ENCODE results near the gene C1orf52.

The C1orf52 gene

DNA sequence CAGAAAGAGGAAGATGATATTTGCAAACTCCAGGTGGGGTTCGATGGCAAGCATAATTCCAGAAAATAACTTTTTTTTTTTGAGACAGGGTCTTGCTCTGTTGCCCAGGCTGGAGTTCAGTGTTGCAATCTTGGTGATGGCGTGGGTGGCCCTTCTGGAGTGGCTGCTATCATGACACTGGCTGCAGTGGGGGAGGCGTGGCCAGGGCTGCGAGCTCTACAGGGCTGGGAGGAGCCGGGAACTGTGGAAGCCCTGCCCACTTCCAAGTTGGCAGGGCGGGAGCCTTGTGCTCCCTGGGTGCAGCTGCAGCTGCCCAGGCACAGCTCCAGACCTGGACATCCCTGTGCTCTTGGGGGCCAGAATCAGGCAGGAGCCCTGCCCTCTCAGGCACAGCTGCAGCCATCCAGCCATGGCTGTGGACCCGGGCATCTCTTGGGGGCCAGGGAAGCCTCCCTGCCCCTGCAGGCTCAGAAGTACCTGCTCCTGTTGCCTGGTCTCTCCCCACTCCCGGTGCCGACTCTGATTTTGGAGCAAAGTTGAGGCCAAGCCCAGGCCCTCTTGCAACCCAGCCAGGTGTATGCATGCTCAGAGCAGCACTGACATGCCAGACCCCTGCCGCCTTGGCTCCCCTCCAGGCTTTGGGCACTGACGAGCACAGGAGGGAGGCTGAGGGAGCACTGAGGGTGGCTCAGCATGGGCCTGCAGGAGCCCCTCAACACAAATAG, 24.2 kb upstream of the C1orf52 start:
- no peak overlapping the region for H2AFZ ChIP-seq (ENCODE audit: low read length)
- no peaks in the 10 kb centered on the region for H3K27me3 ChIP-seq (replicated peaks; ENCODE audit: insufficient read depth, low read length)
- no peaks in the 10 kb centered on the region for H3K36me3 ChIP-seq (replicated peaks; ENCODE audit: insufficient read depth, low read length)
- no peaks in the 10 kb centered on the region for H4K20me1 ChIP-seq (ENCODE audit: insufficient read depth, low read length)
- H3K9me3 ChIP-seq (replicated peaks; ENCODE audit: insufficient read depth, low read length): no peaks in the 10 kb centered on the region
- no peak overlapping the region for H3K27ac ChIP-seq (ENCODE audit: low read length)
- no peak for DNase-seq
- no peaks in the 10 kb centered on the region for H3K4me1 ChIP-seq (ENCODE audit: low read length)
- H3K4me2 ChIP-seq (ENCODE audit: low read depth, low read length): no peak overlapping the region
- H3K9me2 ChIP-seq (replicated peaks; ENCODE audit: insufficient read depth, low read length): no peaks in the 10 kb centered on the region
- TF ChIP-seq, protein P1, sequence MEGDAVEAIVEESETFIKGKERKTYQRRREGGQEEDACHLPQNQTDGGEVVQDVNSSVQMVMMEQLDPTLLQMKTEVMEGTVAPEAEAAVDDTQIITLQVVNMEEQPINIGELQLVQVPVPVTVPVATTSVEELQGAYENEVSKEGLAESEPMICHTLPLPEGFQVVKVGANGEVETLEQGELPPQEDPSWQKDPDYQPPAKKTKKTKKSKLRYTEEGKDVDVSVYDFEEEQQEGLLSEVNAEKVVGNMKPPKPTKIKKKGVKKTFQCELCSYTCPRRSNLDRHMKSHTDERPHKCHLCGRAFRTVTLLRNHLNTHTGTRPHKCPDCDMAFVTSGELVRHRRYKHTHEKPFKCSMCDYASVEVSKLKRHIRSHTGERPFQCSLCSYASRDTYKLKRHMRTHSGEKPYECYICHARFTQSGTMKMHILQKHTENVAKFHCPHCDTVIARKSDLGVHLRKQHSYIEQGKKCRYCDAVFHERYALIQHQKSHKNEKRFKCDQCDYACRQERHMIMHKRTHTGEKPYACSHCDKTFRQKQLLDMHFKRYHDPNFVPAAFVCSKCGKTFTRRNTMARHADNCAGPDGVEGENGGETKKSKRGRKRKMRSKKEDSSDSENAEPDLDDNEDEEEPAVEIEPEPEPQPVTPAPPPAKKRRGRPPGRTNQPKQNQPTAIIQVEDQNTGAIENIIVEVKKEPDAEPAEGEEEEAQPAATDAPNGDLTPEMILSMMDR (IDR thresholded peaks at IDR 0.05; ENCODE audit: low read length): no peak
- TF ChIP-seq EZH2phosphoT487 (IDR thresholded peaks at IDR 0.05; ENCODE audit: low read length): no peak
- TF ChIP-seq EZH2 (optimal IDR thresholded peaks at IDR 0.05; ENCODE audit: low read depth, low read length): no peak
- H3K4me3 ChIP-seq (ENCODE audit: low read length): no peak overlapping the region
- no peaks in the 10 kb centered on the region for H3K79me2 ChIP-seq (ENCODE audit: low read length)
- no peaks in the 10 kb centered on the region for H3F3A ChIP-seq (ENCODE audit: insufficient read depth, low read length)
- no peak overlapping the region for H3K9ac ChIP-seq (ENCODE audit: low read length)

DNA sequence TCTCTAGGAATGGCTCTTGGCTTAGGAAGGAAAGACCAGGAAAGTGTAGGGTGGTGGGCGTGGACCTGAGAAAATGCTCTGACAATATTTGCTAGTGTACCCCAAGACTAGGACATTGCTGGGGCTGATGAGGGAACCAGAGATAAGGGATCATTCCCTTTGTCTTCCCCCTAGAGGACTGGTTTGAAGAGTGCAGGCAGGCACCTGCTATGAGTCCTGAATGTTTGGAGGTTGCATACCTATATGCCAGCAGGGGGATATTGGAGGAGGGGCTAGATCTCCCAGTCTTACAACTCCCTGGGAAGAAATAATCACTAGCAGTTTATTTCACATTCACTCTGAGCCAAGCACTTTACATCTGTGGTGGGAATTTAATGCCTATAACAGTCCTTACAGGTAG, 23.0 kb upstream of the C1orf52 start:
- Histone ChIP-seq H3K79me2 (ENCODE audit: low read length) (no peaks in the 10 kb centered on the region), H3K4me1 (ENCODE audit: low read length) (no peaks in the 10 kb centered on the region), H3K36me3 (replicated peaks; ENCODE audit: insufficient read depth, low read length) (no peaks in the 10 kb centered on the region), H4K20me1 (ENCODE audit: insufficient read depth, low read length) (no peaks in the 10 kb centered on the region), H3K9me2 (replicated peaks; ENCODE audit: insufficient read depth, low read length) (no peaks in the 10 kb centered on the region), H3K9ac (ENCODE audit: low read length) (no peak overlapping the region), H3K27ac (ENCODE audit: low read length) (no peak overlapping the region), H2AFZ (ENCODE audit: low read length) (no peak overlapping the region), H3F3A (ENCODE audit: insufficient read depth, low read length) (no peaks in the 10 kb centered on the region), H3K9me3 (replicated peaks; ENCODE audit: insufficient read depth, low read length) (no peaks in the 10 kb centered on the region), H3K27me3 (replicated peaks; ENCODE audit: insufficient read depth, low read length) (no peaks in the 10 kb centered on the region), H3K4me3 (ENCODE audit: low read length) (no peak overlapping the region), H3K4me2 (ENCODE audit: low read depth, low read length) (no peak overlapping the region)
- DNase-seq: no peak
- TF ChIP-seq EZH2phosphoT487 (IDR thresholded peaks at IDR 0.05; ENCODE audit: low read length) (no peak), EZH2 (optimal IDR thresholded peaks at IDR 0.05; ENCODE audit: low read depth, low read length) (no peak)
- TF ChIP-seq, protein P1 (IDR thresholded peaks at IDR 0.05; ENCODE audit: low read length): peak; percentile 22

DNA sequence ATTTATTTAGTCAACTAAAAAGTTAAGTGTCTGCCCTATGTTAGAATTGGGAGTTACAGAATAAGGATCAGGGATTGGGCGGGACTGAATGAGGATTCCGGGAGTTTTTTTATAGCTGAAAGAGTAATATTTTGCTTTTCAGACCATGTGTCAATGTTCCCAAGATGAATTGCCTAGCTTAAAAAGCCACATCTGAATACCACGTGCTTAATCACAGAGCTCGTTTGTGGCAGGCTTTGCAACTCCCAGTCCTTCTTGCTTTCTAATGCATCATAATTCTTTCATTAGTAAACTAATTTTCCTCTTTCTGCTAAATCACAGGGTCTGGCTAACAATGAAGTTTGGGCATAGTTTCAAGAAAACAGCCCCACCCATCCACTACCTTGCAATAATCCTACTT, 21.2 kb upstream of the C1orf52 start:
- no peaks in the 10 kb centered on the region for H4K20me1 ChIP-seq (ENCODE audit: insufficient read depth, low read length)
- no peak overlapping the region for H2AFZ ChIP-seq (ENCODE audit: low read length)
- peaks cover 7% of the 10 kb centered on the region for H3K79me2 ChIP-seq (ENCODE audit: low read length)
- DNase-seq: no peak
- H3K27ac ChIP-seq (ENCODE audit: low read length): no peak overlapping the region
- H3K9me3 ChIP-seq (replicated peaks; ENCODE audit: insufficient read depth, low read length): no peaks in the 10 kb centered on the region
- TF ChIP-seq, protein P1 (IDR thresholded peaks at IDR 0.05; ENCODE audit: low read length): no peak
- TF ChIP-seq EZH2phosphoT487 (IDR thresholded peaks at IDR 0.05; ENCODE audit: low read length) (no peak), EZH2 (optimal IDR thresholded peaks at IDR 0.05; ENCODE audit: low read depth, low read length) (no peak)
- H3K36me3 ChIP-seq (replicated peaks; ENCODE audit: insufficient read depth, low read length): no peaks in the 10 kb centered on the region
- H3F3A ChIP-seq (ENCODE audit: insufficient read depth, low read length): no peaks in the 10 kb centered on the region
- no peak overlapping the region for H3K9ac ChIP-seq (ENCODE audit: low read length)
- H3K4me2 ChIP-seq (ENCODE audit: low read depth, low read length): no peak overlapping the region
- no peaks in the 10 kb centered on the region for H3K4me1 ChIP-seq (ENCODE audit: low read length)
- no peaks in the 10 kb centered on the region for H3K9me2 ChIP-seq (replicated peaks; ENCODE audit: insufficient read depth, low read length)
- no peaks in the 10 kb centered on the region for H3K27me3 ChIP-seq (replicated peaks; ENCODE audit: insufficient read depth, low read length)
- no peak overlapping the region for H3K4me3 ChIP-seq (ENCODE audit: low read length)
